Measurements from ENCODE around the gene HBM.

The HBM gene

DNA sequence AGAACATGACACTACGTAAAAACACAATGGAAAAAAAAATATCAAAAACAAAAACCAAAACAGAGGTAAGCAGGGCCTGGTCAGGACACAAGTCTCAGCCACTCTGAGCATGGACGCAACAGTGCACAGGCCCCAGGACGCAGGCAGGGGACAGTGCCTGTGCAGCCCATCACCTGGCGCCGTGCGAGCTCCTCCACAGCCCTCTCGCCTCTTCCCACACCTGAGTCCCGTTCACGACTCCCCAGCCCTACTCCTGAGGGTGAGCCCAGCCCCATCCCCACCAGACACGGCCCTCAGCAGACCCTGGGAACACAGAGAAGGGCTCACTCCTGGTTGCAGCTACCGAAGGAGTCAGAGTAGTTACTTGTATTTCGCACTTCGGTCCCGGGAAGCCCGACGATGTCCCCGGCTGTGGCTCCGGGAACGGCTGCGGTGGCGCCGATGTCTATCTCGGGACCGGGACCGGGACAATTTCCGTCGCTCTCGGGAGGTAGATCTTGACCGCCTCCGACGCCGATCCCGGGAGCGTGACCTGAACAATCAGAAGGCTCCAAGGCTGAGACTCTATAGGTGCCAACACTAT is 23.9 kb downstream of the HBM start:
- TF ChIP-seq TAF1 (IDR thresholded peaks at IDR 0.05; ENCODE audit: borderline replicate concordance, insufficient read depth, low read length) (no peak), FOXP2 (optimal IDR thresholded peaks at IDR 0.05; ENCODE audit: borderline replicate concordance, extremely low read depth, extremely low read length, insufficient read depth) (no peak), SIN3A (IDR thresholded peaks at IDR 0.05; ENCODE audit: borderline replicate concordance, insufficient read depth, low read length) (no peak), POLR2AphosphoS5 (IDR thresholded peaks at IDR 0.05; ENCODE audit: low read depth, low read length) (no peak)
- TF ChIP-seq, protein P1, sequence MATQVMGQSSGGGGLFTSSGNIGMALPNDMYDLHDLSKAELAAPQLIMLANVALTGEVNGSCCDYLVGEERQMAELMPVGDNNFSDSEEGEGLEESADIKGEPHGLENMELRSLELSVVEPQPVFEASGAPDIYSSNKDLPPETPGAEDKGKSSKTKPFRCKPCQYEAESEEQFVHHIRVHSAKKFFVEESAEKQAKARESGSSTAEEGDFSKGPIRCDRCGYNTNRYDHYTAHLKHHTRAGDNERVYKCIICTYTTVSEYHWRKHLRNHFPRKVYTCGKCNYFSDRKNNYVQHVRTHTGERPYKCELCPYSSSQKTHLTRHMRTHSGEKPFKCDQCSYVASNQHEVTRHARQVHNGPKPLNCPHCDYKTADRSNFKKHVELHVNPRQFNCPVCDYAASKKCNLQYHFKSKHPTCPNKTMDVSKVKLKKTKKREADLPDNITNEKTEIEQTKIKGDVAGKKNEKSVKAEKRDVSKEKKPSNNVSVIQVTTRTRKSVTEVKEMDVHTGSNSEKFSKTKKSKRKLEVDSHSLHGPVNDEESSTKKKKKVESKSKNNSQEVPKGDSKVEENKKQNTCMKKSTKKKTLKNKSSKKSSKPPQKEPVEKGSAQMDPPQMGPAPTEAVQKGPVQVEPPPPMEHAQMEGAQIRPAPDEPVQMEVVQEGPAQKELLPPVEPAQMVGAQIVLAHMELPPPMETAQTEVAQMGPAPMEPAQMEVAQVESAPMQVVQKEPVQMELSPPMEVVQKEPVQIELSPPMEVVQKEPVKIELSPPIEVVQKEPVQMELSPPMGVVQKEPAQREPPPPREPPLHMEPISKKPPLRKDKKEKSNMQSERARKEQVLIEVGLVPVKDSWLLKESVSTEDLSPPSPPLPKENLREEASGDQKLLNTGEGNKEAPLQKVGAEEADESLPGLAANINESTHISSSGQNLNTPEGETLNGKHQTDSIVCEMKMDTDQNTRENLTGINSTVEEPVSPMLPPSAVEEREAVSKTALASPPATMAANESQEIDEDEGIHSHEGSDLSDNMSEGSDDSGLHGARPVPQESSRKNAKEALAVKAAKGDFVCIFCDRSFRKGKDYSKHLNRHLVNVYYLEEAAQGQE (IDR thresholded peaks at IDR 0.05; ENCODE audit: insufficient read depth in 1 of 2, low read depth in 2 of 2, low read length in 2 of 2) = no peak

DNA sequence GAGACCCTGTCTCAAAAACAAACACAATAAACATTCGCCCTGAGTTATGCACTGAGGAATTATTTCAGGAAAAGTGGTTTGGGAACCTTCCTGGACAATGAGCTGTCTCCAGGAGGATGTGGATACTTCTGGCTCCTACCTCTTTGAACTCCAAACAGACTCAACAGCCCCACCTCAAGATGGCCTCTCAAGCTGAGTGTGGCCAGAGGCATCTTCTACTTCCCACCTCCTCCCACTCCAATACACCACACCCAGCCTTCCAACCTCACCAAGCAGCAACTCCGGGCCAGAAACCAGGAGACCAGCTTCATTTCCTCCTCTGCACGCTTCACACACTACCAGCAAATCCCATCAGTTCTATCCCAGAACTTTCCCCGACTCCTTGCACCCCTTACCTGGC is 26.1 kb downstream of the HBM start:
- TF ChIP-seq SIN3A (IDR thresholded peaks at IDR 0.05; ENCODE audit: borderline replicate concordance, insufficient read depth, low read length) = no peak
- no peak for TF ChIP-seq TAF1 (IDR thresholded peaks at IDR 0.05; ENCODE audit: borderline replicate concordance, insufficient read depth, low read length)
- no peak for TF ChIP-seq FOXP2 (optimal IDR thresholded peaks at IDR 0.05; ENCODE audit: borderline replicate concordance, extremely low read depth, extremely low read length, insufficient read depth)
- TF ChIP-seq, protein P1 (IDR thresholded peaks at IDR 0.05; ENCODE audit: insufficient read depth in 1 of 2, low read depth in 2 of 2, low read length in 2 of 2) = no peak
- no peak for TF ChIP-seq POLR2AphosphoS5 (IDR thresholded peaks at IDR 0.05; ENCODE audit: low read depth, low read length)

DNA sequence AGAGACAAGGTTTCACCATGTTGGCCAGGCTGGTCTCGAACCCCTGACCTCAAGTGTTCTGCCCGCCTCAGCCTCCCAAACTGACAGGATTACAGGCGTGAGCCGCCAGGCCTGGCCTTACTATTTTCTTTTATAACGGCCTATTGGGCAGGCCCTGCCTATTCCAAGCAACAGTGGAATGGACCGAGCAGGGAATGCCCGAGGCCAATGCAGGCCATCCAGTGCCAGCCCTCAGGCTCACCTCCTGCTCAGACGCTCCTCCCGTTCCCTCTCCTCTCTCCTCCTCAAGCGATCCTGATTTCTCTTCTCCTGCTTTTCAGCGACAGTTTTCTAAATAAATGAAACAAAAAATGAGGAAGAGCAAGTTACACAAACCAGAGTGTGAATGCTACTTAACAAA is 26.9 kb downstream of the HBM start:
- TF ChIP-seq POLR2AphosphoS5 (IDR thresholded peaks at IDR 0.05; ENCODE audit: low read depth, low read length) (no peak), TAF1 (IDR thresholded peaks at IDR 0.05; ENCODE audit: borderline replicate concordance, insufficient read depth, low read length) (no peak), SIN3A (IDR thresholded peaks at IDR 0.05; ENCODE audit: borderline replicate concordance, insufficient read depth, low read length) (no peak), FOXP2 (optimal IDR thresholded peaks at IDR 0.05; ENCODE audit: borderline replicate concordance, extremely low read depth, extremely low read length, insufficient read depth) (no peak)
- TF ChIP-seq, protein P1 (IDR thresholded peaks at IDR 0.05; ENCODE audit: insufficient read depth in 1 of 2, low read depth in 2 of 2, low read length in 2 of 2) = no peak

DNA sequence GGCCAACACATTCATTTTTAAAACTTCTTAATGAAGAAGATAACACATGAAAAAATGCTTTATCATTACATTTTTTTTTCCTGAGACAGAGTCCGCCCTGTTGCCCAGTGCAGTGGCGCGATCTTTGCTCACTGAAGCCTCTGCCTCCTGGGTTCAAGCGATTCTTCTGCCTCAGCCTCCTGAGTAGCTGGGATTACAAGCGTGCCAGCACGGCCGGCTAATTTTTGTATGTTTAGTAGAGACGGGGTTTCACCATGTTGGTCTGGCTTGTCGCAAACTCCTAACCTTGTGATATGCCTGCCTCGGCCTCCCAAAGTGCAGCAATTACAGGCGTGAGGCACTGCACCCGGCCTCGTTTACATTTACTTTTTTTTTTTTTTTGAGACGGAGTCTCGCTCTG is 27.7 kb downstream of the HBM start:
- TF ChIP-seq SIN3A (IDR thresholded peaks at IDR 0.05; ENCODE audit: borderline replicate concordance, insufficient read depth, low read length) (no peak), POLR2AphosphoS5 (IDR thresholded peaks at IDR 0.05; ENCODE audit: low read depth, low read length) (no peak), FOXP2 (optimal IDR thresholded peaks at IDR 0.05; ENCODE audit: borderline replicate concordance, extremely low read depth, extremely low read length, insufficient read depth) (no peak), TAF1 (IDR thresholded peaks at IDR 0.05; ENCODE audit: borderline replicate concordance, insufficient read depth, low read length) (no peak)
- TF ChIP-seq, protein P1 (IDR thresholded peaks at IDR 0.05; ENCODE audit: insufficient read depth in 1 of 2, low read depth in 2 of 2, low read length in 2 of 2) = no peak

Data from PFSK-1 (cell line).